Renal cortex interstitium (tissue), 11 donors: Measurements from ENCODE around the gene ZCCHC10. TPM values are rescaled to one million over a fixed set of nuclear protein-coding genes. Genes with fewer than 3 reads are reported as not detected.
"Not testable (repeated sequence)": the region's sequence is repeated elsewhere in the genome, so short reads cannot be mapped to it uniquely, and the experiment has no call there.

Source experiments
- DNase-seq, 11 donors: peaks; one replicate each; pipeline ENCODE4 v3.0.0-alpha.2; 2013; ENCODE audit warnings: low read depth in 9 of 11, low spot score in 4 of 11; ENCODE audit errors: extremely low read depth in 1 of 11
- polyA plus RNA-seq, 3 donors: library from polyadenylated mRNA; unstranded; fragments of 120-200 nt; gene quantifications; one replicate each; pipeline ENCODE4 v1.2.1, GENCODE V29; 2013; ENCODE audit not compliant: insufficient read length in 3 of 3

Gene ZCCHC10
- polyA plus RNA-seq, 3 donors = 28.8 to 36.8 (median 30.5) TPM

- DNase-seq = not testable (repeated sequence)
Measured at GRCh38 chr5:132956166-132956799, 70.1 kb downstream of the ZCCHC10 start.

GRCh38 chr5:132953710-132954109 lies 72.6 kb downstream of the ZCCHC10 start:
- DNase-seq = no peak

GRCh38 chr5:132952829-132953228 lies 73.5 kb downstream of the ZCCHC10 start:
- DNase-seq = no peak

- DNase-seq = no peak
Measured at GRCh38 chr5:132951897-132952296, 74.5 kb downstream of the ZCCHC10 start.

GRCh38 chr5:132949136-132949535 lies 77.2 kb downstream of the ZCCHC10 start:
- no peak for DNase-seq

- DNase-seq = no peak
Measured at GRCh38 chr5:132947671-132948070, 78.7 kb downstream of the ZCCHC10 start.

Other genes starting within 250 kb of the ZCCHC10 start
- gene SEPTIN8, start 249.3 kb downstream of the ZCCHC10 start, polyA plus RNA-seq = 10 to 100 TPM; 78.6 to 82.1 (median 79.2) TPM
- gene SOWAHA, start 213.2 kb downstream of the ZCCHC10 start, polyA plus RNA-seq = 1 to 10 TPM; 3.0 to 5.3 (median 4.4) TPM
- gene SHROOM1, start 195.9 kb downstream of the ZCCHC10 start, polyA plus RNA-seq = 10 to 100 TPM; 10.8 to 26.7 (median 14.1) TPM
- gene GDF9, start 160.1 kb downstream of the ZCCHC10 start, polyA plus RNA-seq = 1 to 10 TPM; 1.3 to 2.1 (median 1.7) TPM
- 100 to 1,000 TPM; 202 to 236 (median 231) TPM for gene UQCRQ, start 159.9 kb downstream of the ZCCHC10 start, polyA plus RNA-seq
- 1 to 10 TPM; 2.5 to 6.6 (median 5.7) TPM for gene LEAP2, start 152.9 kb downstream of the ZCCHC10 start, polyA plus RNA-seq
- 10 to 100 TPM; 57.0 to 75.3 (median 69.6) TPM for gene AFF4, start 62.9 kb downstream of the ZCCHC10 start, polyA plus RNA-seq
- gene HSPA4, start 25.5 kb upstream of the ZCCHC10 start, polyA plus RNA-seq = 100 to 1,000 TPM; 124 to 153 (median 134) TPM